PFSK-1 (cell line): ENCODE results near the gene CCDC171.

ENCODE experiments used
- FOXP2 ChIP-seq: optimal IDR thresholded peaks from 2 replicates; pipeline ENCODE3; 2011; ENCODE audit warnings: borderline replicate concordance, control low read depth, inconsistent platforms; ENCODE audit not compliant: insufficient read depth; ENCODE audit errors: extremely low read length, extremely low read depth
- POLR2AphosphoS5 ChIP-seq: IDR thresholded peaks from 2 replicates; pipeline ENCODE4 v1.6.1; 2012; ENCODE audit warnings: low read depth, mild to moderate bottlenecking, control low read depth, low read length, moderate library complexity
- REST ChIP-seq, 2 experiments: IDR thresholded peaks; 2 replicates each; pipeline versions ENCODE4 v1.6.1 to v1.8.0; 2011 to 2012; ENCODE audit warnings: low read depth in 2 of 2, low read length in 2 of 2, control low read depth in 1 of 2, inconsistent platforms in 1 of 2, mild to moderate bottlenecking in 1 of 2, moderate library complexity in 1 of 2; ENCODE audit not compliant: insufficient read depth in 1 of 2
- SIN3A ChIP-seq: IDR thresholded peaks from 2 replicates; pipeline ENCODE4 v1.6.1; 2012; ENCODE audit warnings: mild to moderate bottlenecking, low read length, moderate library complexity, borderline replicate concordance; ENCODE audit not compliant: insufficient read depth
- TAF1 ChIP-seq: IDR thresholded peaks from 2 replicates; pipeline ENCODE4 v1.6.1; 2012; ENCODE audit warnings: low read length, control low read depth, borderline replicate concordance; ENCODE audit not compliant: insufficient read depth

GRCh38 chr9:15635752-15636151 is 82.9 kb downstream of the CCDC171 start:
- TF ChIP-seq POLR2AphosphoS5 (no peak), TAF1 (no peak), REST (IDR thresholded peaks at IDR 0.05; ENCODE audit: insufficient read depth in 1 of 2, low read depth in 2 of 2, low read length in 2 of 2) (no peak), SIN3A (no peak), FOXP2 (no peak)
